Amygdala (tissue), 56 donors: ENCODE measurements around the gene LORICRIN.

Experiments used
- DNase-seq, 56 donors: peaks; one replicate each; lab custom pipeline; 2025; lab: John Stamatoyannopoulos, UW

Gene LORICRIN

GRCh38 chr1:153259387-153259786 is at the start of gene LORICRIN:
LORICRIN (plus strand) TSS chr1:153259687; CDS start chr1:153260950, 1,263 bp downstream.
- no peak for DNase-seq

- no peak for DNase-seq
These were observed 49.3 kb upstream of the LORICRIN start for GRCh38 chr1:153210206-153210605.

GRCh38 chr1:153212201-153212600 is 47.3 kb upstream of the LORICRIN start:
- no peak for DNase-seq

GRCh38 chr1:153213519-153213918 is 46.0 kb upstream of the LORICRIN start:
- no peak for DNase-seq

- no peak for DNase-seq
These were observed 42.3 kb upstream of the LORICRIN start, which contains the start of gene PRR9 for GRCh38 chr1:153217212-153217611. PRR9 (plus strand) TSS chr1:153217584; CDS start chr1:153218145, 561 bp downstream.

- no peak for DNase-seq
These were observed 41.6 kb upstream of the LORICRIN start for GRCh38 chr1:153217744-153218416.

- peak in 33 of 56 donors; percentile 2 to 66 (median 16) for DNase-seq
These were observed 38.7 kb upstream of the LORICRIN start for GRCh38 chr1:153220606-153221303.

- DNase-seq = peak in 50 of 56 donors; percentile 8 to 82 (median 40)
These were observed 36.2 kb upstream of the LORICRIN start for GRCh38 chr1:153223040-153223891.

GRCh38 chr1:153227810-153228209 is 31.7 kb upstream of the LORICRIN start:
- DNase-seq = no peak

- no peak for DNase-seq
These were observed 31.0 kb upstream of the LORICRIN start for GRCh38 chr1:153228491-153228890.

GRCh38 chr1:153229076-153229829 is 30.2 kb upstream of the LORICRIN start:
- DNase-seq = peak in 6 of 56 donors; percentile 1 to 28 (median 2)

GRCh38 chr1:153231363-153231762 is 28.1 kb upstream of the LORICRIN start:
- no peak for DNase-seq

- DNase-seq = no peak
These were observed 27.7 kb upstream of the LORICRIN start for GRCh38 chr1:153231785-153232184.

GRCh38 chr1:153232553-153232952 is 26.9 kb upstream of the LORICRIN start:
- no peak for DNase-seq

GRCh38 chr1:153233448-153233847 is 26.0 kb upstream of the LORICRIN start:
- no peak for DNase-seq

- DNase-seq = no peak
These were observed 21.0 kb upstream of the LORICRIN start for GRCh38 chr1:153238527-153238926.

- no peak for DNase-seq
These were observed 17.3 kb upstream of the LORICRIN start for GRCh38 chr1:153242160-153242559.

- no peak for DNase-seq
These were observed 14.0 kb upstream of the LORICRIN start for GRCh38 chr1:153245466-153245865.

- no peak for DNase-seq
These were observed 13.5 kb upstream of the LORICRIN start for GRCh38 chr1:153246018-153246417.

GRCh38 chr1:153246825-153247224 is 12.7 kb upstream of the LORICRIN start:
- no peak for DNase-seq
